GM18499 (cell line): Measurements from ENCODE around the gene ACOX3.
"Not testable (repeated sequence)": the region's sequence is repeated elsewhere in the genome, so short reads cannot be mapped to it uniquely, and the experiment has no call there.

ENCODE experiments used
- ATAC-seq: cut with Tn5 transposase; IDR thresholded peaks from one replicate; pipeline ENCODE4 v1.9.1; 2021; ENCODE audit warnings: moderate number of reproducible peaks; ENCODE audit not compliant: insufficient read depth, unreplicated experiment

ACOX3 gene

GRCh38 chr4:8437281-8437680 is 3.2 kb downstream of the ACOX3 start:
- ATAC-seq: no peak

DNA sequence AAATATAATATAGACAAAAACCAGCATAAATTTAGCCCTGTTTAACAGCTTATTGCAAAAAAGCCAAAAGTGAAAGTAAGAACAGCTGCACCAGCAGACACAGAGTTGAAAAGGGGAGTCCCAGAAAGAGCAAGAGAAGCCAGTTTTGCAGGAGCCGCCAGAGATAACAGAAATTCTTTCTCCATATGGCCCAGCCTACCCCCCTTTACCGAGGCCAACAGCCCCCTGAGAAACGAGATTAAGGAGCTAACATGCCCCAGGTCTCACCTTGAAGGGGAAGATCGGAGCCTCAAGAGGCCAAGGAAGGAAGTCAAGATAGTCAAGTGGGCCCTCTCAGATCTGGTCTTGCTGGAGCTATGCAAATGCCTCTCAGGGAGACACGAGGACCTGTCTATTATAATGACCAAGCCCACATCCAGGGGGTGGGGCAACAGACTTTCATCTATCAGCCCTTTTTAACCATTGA is 4.8 kb downstream of the ACOX3 start:
- no peak for ATAC-seq

DNA sequence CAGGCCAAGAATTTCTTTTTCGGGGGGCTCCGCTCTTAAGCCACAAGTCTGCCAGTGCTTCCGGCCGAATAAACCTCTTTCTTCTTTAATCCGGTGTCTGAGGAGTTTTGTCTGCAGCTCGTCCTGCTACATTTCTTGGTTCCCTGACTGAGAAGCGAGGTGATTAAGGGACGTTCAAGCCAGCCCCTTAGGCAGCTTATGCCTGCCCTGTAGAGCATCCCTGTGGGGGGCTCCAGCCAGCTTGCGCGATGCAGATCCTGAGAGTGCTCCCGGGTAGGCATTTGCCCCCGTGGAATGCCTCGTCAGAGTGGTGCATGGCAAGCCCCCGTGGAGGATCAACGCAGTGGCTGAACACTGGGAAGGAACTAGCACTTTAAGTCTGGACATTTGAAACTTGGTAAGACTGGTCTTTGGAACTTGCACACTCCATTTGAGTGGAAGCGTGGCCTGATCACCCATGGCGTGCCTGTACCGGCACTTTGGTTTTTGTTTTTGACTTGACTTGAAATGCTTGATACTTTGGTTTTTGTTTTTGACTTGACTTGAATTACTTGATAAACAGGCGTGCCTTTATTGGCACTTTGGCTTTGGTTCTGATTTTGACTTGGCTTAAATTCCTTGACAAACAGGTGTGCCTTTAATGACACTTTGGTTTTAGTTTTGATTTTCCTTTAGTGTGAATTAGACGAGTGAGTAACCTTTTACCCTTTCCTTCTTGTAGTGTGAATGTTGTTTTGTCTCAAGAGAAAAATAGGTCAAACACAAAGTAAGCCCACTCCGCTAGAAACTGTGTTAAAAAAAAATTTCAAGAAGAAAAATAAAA is 6.1 kb downstream of the ACOX3 start:
- no peak for ATAC-seq

GRCh38 chr4:8433136-8433535 is 7.4 kb downstream of the ACOX3 start:
- no peak for ATAC-seq

DNA sequence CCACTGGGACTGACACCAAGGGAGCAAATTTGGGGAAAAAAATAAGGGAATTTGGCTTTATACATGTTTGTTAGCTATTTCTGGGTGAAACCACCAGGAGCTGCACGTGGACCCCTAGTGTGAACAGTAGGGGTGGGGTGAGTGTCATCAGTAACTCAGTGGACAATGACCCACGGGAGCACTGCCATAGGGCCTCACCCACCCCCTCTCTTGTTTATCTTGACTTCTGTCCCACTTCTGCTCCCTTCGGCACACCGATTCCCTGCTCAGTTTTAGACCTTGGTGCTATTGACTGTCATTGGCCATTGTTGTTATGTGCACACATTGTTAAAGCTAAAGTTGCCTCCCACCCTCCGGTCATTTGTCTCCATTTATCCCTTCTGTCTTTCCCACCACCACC is 9.0 kb downstream of the ACOX3 start:
- no peak for ATAC-seq

- peak; percentile 76 for ATAC-seq
Measured at GRCh38 chr4:8428288-8429097, 12.0 kb downstream of the ACOX3 start.

GRCh38 chr4:8427761-8428287 is 12.7 kb downstream of the ACOX3 start:
- ATAC-seq: peak; percentile 40

DNA sequence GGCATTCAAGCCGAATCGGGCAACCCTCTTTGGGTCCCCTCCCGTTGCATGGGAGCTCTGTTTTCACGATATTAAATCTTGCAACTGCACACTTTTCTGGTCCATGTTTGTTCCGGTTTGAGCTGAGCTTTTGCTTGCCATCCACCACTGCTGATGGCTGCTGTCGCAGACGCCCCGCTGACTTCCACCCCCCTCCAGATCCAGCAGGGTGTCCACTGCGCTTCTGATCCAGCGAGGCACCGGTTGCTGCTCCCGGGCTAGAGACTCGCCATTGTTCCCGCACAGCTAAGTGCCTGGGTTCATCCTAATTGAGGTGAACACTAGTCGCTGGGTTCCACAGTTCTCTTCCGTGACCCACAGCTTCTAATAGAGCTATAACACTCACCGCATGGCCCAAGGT is 13.3 kb downstream of the ACOX3 start:
- no peak for ATAC-seq

- no peak for ATAC-seq
Measured at GRCh38 chr4:8422786-8423185, 17.7 kb downstream of the ACOX3 start.

DNA sequence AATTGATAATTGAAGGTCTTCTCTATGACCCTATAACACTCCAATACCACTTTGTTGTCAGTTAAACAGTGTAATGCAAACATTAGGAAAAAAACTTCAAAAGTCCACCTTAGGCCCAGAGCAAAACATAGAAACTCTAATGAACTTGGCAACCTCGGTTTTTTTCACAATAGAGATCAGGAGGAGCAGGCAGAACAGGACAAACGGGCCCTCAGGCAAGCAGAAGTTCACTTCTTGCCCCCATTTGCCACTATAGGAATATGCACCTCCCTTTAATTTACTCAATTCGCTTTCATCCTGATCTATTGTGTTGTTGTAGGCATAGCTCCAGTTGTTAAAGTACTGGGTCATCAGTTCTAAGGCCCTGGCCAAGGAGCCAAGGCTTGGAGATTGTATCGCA is 18.2 kb downstream of the ACOX3 start:
- no peak for ATAC-seq

DNA sequence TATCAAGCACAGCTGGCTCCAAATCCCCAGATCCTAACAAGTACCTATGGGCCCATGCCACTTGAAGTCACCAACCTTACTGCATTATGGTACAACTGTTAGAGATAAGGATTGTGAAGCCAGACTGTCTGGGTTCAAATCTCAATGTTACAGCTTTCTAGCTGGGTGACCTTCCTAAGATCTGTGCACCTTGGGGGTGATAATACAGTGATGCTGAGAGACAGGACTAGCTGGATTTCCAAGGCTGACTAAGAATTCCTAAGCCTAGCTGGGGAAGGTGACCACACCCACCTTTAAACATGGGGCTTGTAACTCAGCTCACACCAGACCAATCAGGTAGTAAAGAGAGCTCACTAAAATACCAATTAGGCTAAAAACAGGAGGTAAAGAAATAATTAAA is 20.4 kb downstream of the ACOX3 start:
- ATAC-seq: not testable (repeated sequence)

- peak; percentile 82 for ATAC-seq
Measured at GRCh38 chr4:8419222-8420041, 21.1 kb downstream of the ACOX3 start.

GRCh38 chr4:8417071-8417614 is 23.4 kb downstream of the ACOX3 start:
- no peak for ATAC-seq

- no peak for ATAC-seq
Measured at GRCh38 chr4:8414377-8414776, 26.1 kb downstream of the ACOX3 start.

GRCh38 chr4:8412288-8412687 is 28.2 kb downstream of the ACOX3 start:
- no peak for ATAC-seq

GRCh38 chr4:8411351-8412180 is 29.0 kb downstream of the ACOX3 start:
- no peak for ATAC-seq

DNA sequence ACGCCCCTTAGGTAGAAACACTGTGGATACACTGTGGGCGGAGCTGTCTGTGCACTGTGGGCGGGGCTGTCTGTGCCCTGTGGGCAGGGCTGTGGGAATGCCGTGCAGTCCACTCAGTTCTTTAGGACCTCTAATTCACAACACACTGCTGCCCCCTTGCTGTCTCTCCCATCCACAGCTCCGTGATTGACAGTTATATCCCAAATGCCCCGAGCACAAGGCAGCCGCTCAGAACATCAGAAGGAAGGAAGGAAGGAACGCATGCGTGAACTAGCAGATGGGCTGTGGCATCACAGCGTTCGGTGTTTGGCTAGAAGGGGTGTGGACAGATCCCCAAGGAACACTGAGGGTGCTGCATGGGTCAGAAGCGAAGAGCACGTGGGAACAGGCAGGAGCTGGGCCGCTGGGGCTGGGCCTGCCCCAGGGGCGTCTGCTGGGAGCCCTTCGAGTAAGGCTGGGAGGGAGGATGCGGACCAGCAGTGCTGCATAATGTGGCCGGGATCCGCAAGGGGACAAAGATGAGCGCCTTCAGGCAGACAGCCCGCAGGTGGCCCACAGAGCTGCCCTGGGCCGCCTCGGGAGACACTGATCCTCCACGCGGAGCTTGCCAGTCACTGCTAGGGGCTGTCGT is 29.8 kb downstream of the ACOX3 start:
- ATAC-seq: no peak

GRCh38 chr4:8410066-8410625 is 30.4 kb downstream of the ACOX3 start:
- no peak for ATAC-seq
